Measurements from ENCODE around the gene HNRNPUL2. TPM values are rescaled to one million over a fixed set of nuclear protein-coding genes. Genes with fewer than 3 reads are reported as not detected.

HNRNPUL2 gene
- total and polyA plus RNA-seq, 10 of the 15 experiments (the other 5 are each of a cell fraction or from before 2014, with no cell fraction given), result 1.6 to 72.2 (median 14.9) TPM

- POLR2A ChIA-PET, result interaction anchor here (0.6 to 9.7 kb wide), 9 partner anchors 9 to 175 kb away, joined by 3 to 83 read pairs (median 4); partner anchors contain the start of genes C11orf98, CSKMT, EEF1G and HNRNPUL2
- H3K4me3 ChIP-seq, result peak within 1 kb of the TSS; percentile 89
- CTCF ChIA-PET, result interaction anchor here (1.0 to 2.9 kb wide), 6 partner anchors 11 to 284 kb away, joined by 3 to 24 read pairs (median 6); no protein-coding TSS in a partner anchor
- H3K4me1 ChIP-seq (ENCODE audit: control insufficient read depth, insufficient read depth, low read length), result peaks cover 11% of the 10 kb centered on the region
- H3K36me3 ChIP-seq (ENCODE audit: control insufficient read depth in 2 of 2, insufficient read depth in 2 of 2, low read length in 1 of 2), result peaks cover 0 to 10% of the 10 kb centered on the region in 2 experiments; a peak in 1 of 4 replicates
- DNase-seq (ENCODE audit: low read depth, low spot score), result no peak
- H2AFZ ChIP-seq (ENCODE audit: control insufficient read depth, low read depth, low read length), result peak within 1 kb of the TSS; percentile 78
- H3K9ac ChIP-seq (ENCODE audit: control insufficient read depth, insufficient read depth, low read length), result peak within 1 kb of the TSS; percentile 94
- in situ Hi-C loops (cut with MboI), result no loop called here
- 9% methylated on average over 54 of the region's 55 CpGs for WGBS (ENCODE audit: insufficient coverage, insufficient replicate concordance, low lambda C conversion rate, missing lambda C conversion rate)
- BruUV-seq (replicated peaks), result TSS peak; percentile 88
- no peaks in the 10 kb centered on the region for H3K9me3 ChIP-seq (replicated peaks; ENCODE audit: control insufficient read depth, insufficient read depth, low read length)
- peak; percentile 90 for ATAC-seq
- no peaks in the 10 kb centered on the region; the same call in 1 of the 2 replicates for H4K20me1 ChIP-seq (ENCODE audit: control insufficient read depth, insufficient read depth)
- SMC1A ChIA-PET (ENCODE audit: uncharacterized antibody, unreplicated experiment), result interaction anchor here (1.0 to 1.6 kb wide), 2 partner anchors 13 to 79 kb away, joined by 3 read pairs; no protein-coding TSS in a partner anchor
- peak within 1 kb of the TSS; percentile 77 for H3K4me2 ChIP-seq (ENCODE audit: control insufficient read depth, insufficient read depth)
- H3K79me2 ChIP-seq (ENCODE audit: control insufficient read depth, insufficient read depth, low read length), result peaks cover 20% of the 10 kb centered on the region
- RAD21 ChIA-PET (ENCODE audit: unreplicated experiment), result interaction anchor here (0.6 to 1.9 kb wide), 5 partner anchors 14 to 254 kb away, joined by 3 to 8 read pairs (median 4); partner anchors contain the start of genes C11orf98, CSKMT and INTS5
- H3K27me3 ChIP-seq (replicated peaks in 1 of 2; ENCODE audit: control insufficient read depth in 2 of 2, insufficient read depth in 2 of 2, low read length in 1 of 2), result no peaks in the 10 kb centered on the region
- FAIRE-seq, result peak; percentile 84
- H3K27ac ChIP-seq (ENCODE audit: control insufficient read depth, insufficient read depth), result peak within 1 kb of the TSS; percentile 94
- intact Hi-C loops (cut with micrococcal nuclease; ENCODE audit: unreplicated experiment), result no loop called here
- TF ChIP-seq SIN3A (IDR thresholded peaks at IDR 0.05; ENCODE audit: low read depth, low read length) (peak; percentile 68; the same call in 1 of the 2 replicates), RAD51 (IDR thresholded peaks at IDR 0.05) (peak; percentile 96), TARDBP (IDR thresholded peaks at IDR 0.05; ENCODE audit: borderline replicate concordance) (no peak), SP1 (IDR thresholded peaks at IDR 0.05; ENCODE audit: low read depth, low read length) (peak; percentile 29), CBX5 (IDR thresholded peaks at IDR 0.05; ENCODE audit: low read depth) (no peak), POLR2AphosphoS5 (IDR thresholded peaks at IDR 0.05; ENCODE audit: low read length) (peak; percentile 92), STAT1 (conservative IDR thresholded peaks at IDR 0.05) (peak; percentile 76; the same call in 1 of the 2 replicates), SREBF1 (IDR thresholded peaks at IDR 0.05; ENCODE audit: low read length) (no peak), ATF3 (IDR thresholded peaks at IDR 0.05; ENCODE audit: borderline replicate concordance, extremely low read depth, low read depth, low read length) (peak; percentile 90), BCL11A (IDR thresholded peaks at IDR 0.05; ENCODE audit: low read depth, low read length) (no peak), ELK1 (IDR thresholded peaks at IDR 0.05; ENCODE audit: low read depth, low read length) (peak; percentile 69), NBN (IDR thresholded peaks at IDR 0.05) (peak; percentile 26; the same call in 1 of the 2 replicates), EP300 (IDR thresholded peaks at IDR 0.05; ENCODE audit: borderline replicate concordance in 1 of 2, control insufficient read depth in 1 of 2, low read depth in 2 of 2, low read length in 2 of 2) (peak in 1 of 2 experiments; percentile 42; a peak in 1 of 4 replicates), ZNF217 (IDR thresholded peaks at IDR 0.05) (no peak), E4F1 (IDR thresholded peaks at IDR 0.05; ENCODE audit: borderline replicate concordance, partially characterized antibody) (peak; percentile 83), MAX (IDR thresholded peaks at IDR 0.05; ENCODE audit: low read depth, low read length) (peak; percentile 90)
These were observed 48.2 kb downstream of the HNRNPUL2 start, which contains the start of gene UBXN1 for GRCh38 chr11:62678770-62679696. Gene UBXN1, minus strand, starts transcription at chr11:62679073. Its CDS starts 150 bp downstream, at chr11:62678923.

Data from GM12878 (cell line).